IPS-18c (cell line): Measurements from ENCODE around the gene DSP.
A peak's percentile ranks its signal among the peaks of the same experiment; 100 is the strongest.

Source experiments
- H3K4me3 ChIP-seq: 2 replicates; pipeline ENCODE4 v1.7.0; 2013; ENCODE audit warnings: low read depth, mild to moderate bottlenecking, low read length, moderate library complexity; ENCODE audit not compliant: insufficient read depth
- H3K9me3 ChIP-seq: one replicate; pipeline ENCODE4 v1.6.1; 2013; ENCODE audit warnings: mild to moderate bottlenecking, low read length, moderate library complexity; ENCODE audit not compliant: control insufficient read depth, insufficient read depth

The DSP gene

DNA sequence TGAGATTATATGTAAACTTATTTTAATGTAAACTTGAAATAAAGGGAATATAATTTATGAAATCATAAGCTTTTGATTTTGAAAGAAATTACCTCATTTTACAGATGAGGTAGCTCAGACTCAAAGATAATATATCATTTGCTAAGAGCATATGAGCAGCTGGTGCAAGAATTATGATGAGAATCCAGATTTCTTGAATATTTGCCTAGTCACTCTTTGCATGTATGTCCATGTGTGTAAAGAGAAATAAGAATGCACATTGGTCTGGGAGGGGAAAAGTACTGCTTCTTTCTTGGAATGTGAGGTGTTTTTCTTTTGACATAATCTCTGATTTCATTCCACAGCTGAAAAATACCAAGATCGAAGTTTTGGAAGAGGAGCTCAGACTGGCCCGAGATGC is 37.5 kb downstream of the DSP start:
- Histone ChIP-seq H3K9me3 (no peaks in the 10 kb centered on the region), H3K4me3 (no peak overlapping the region)

DNA sequence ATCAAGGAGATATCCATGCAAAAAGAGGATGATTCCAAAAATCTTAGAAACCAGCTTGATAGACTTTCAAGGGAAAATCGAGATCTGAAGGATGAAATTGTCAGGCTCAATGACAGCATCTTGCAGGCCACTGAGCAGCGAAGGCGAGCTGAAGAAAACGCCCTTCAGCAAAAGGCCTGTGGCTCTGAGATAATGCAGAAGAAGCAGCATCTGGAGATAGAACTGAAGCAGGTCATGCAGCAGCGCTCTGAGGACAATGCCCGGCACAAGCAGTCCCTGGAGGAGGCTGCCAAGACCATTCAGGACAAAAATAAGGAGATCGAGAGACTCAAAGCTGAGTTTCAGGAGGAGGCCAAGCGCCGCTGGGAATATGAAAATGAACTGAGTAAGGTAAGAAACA is 38.4 kb downstream of the DSP start:
- Histone ChIP-seq H3K9me3 (no peaks in the 10 kb centered on the region), H3K4me3 (no peak overlapping the region)

DNA sequence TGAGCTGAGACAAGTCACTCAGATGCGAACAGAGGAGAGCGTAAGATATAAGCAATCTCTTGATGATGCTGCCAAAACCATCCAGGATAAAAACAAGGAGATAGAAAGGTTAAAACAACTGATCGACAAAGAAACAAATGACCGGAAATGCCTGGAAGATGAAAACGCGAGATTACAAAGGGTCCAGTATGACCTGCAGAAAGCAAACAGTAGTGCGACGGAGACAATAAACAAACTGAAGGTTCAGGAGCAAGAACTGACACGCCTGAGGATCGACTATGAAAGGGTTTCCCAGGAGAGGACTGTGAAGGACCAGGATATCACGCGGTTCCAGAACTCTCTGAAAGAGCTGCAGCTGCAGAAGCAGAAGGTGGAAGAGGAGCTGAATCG is 39.1 kb downstream of the DSP start:
- no peak overlapping the region for H3K4me3 ChIP-seq
- H3K9me3 ChIP-seq, result no peaks in the 10 kb centered on the region

DNA sequence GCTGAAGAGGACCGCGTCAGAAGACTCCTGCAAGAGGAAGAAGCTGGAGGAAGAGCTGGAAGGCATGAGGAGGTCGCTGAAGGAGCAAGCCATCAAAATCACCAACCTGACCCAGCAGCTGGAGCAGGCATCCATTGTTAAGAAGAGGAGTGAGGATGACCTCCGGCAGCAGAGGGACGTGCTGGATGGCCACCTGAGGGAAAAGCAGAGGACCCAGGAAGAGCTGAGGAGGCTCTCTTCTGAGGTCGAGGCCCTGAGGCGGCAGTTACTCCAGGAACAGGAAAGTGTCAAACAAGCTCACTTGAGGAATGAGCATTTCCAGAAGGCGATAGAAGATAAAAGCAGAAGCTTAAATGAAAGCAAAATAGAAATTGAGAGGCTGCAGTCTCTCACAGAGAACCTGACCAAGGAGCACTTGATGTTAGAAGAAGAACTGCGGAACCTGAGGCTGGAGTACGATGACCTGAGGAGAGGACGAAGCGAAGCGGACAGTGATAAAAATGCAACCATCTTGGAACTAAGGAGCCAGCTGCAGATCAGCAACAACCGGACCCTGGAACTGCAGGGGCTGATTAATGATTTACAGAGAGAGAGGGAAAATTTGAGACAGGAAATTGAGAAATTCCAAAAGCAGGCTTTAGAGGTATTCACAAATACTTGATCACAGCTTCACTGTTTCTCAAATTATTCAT is 39.6 kb downstream of the DSP start:
- Histone ChIP-seq H3K4me3 (no peak overlapping the region), H3K9me3 (no peaks in the 10 kb centered on the region)

DNA sequence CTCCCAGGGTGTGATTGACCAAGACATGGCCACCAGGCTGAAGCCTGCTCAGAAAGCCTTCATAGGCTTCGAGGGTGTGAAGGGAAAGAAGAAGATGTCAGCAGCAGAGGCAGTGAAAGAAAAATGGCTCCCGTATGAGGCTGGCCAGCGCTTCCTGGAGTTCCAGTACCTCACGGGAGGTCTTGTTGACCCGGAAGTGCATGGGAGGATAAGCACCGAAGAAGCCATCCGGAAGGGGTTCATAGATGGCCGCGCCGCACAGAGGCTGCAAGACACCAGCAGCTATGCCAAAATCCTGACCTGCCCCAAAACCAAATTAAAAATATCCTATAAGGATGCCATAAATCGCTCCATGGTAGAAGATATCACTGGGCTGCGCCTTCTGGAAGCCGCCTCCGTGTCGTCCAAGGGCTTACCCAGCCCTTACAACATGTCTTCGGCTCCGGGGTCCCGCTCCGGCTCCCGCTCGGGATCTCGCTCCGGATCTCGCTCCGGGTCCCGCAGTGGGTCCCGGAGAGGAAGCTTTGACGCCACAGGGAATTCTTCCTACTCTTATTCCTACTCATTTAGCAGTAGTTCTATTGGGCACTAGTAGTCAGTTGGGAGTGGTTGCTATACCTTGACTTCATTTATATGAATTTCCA is 43.9 kb downstream of the DSP start:
- H3K4me3 ChIP-seq, result no peak overlapping the region
- peaks cover 3% of the 10 kb centered on the region for H3K9me3 ChIP-seq

DNA sequence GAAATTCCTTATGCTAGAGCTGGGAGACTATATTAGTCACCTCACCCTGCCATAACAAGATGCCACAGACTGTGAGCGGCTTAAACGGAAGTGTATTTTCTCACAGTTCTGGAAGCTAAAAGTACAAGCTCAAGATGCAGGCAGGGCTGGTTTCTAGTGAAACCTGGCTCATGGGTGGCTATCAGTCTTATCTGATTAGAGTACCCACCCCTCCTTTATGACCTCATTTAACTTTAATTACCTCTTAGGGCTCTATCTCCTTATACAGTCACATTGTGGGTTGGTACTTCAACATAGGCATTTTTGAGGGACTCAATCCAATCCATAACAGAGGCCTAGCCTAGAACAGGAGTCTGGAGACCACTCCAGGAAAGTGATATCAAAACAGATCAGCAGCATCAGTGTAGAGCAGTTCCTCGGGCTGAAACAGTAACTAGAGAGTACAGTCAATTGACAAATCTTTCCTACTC is 46.2 kb downstream of the DSP start:
- Histone ChIP-seq H3K4me3 (no peak overlapping the region), H3K9me3 (peaks cover 5% of the 10 kb centered on the region)

DNA sequence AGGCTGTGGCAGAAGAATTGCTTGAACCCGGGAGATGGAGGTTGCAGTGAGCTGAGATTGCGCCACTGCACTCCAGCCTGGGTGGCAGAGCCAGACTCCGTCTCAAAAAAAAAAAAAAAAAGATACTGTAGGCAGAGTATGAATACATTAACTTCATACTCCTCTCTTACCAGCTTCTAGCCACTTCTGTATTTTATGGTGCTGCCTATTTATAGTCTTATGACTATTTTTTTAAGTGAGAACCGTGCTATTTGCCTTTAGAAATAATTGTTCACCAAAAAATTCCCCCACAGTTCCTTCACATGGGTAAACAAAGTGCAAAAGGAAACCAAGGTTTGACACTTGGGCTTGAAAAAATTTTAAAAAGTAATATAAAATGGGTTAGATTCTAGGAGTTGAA is 47.0 kb downstream of the DSP start:
- no peak overlapping the region for H3K4me3 ChIP-seq
- H3K9me3 ChIP-seq, result peaks cover 5% of the 10 kb centered on the region

DNA sequence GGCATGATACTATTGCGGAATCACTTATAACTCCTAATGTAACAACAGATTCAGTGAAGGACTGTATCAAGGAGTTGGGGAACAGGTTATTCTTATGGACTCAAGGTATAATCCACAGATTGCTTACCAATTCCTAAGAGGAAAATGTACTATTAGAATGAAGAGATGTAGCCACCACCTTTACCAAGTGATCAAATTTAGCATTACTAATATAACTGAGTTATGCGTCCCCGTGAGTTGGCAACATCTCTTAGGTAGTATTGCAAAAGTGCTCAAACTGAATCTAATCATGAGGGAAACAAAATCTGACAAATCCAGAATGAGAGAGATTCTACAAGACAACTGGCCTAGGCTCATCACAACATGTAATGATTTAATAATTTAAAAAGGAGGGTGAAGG is 47.8 kb downstream of the DSP start:
- H3K4me3 ChIP-seq, result no peak overlapping the region

DNA sequence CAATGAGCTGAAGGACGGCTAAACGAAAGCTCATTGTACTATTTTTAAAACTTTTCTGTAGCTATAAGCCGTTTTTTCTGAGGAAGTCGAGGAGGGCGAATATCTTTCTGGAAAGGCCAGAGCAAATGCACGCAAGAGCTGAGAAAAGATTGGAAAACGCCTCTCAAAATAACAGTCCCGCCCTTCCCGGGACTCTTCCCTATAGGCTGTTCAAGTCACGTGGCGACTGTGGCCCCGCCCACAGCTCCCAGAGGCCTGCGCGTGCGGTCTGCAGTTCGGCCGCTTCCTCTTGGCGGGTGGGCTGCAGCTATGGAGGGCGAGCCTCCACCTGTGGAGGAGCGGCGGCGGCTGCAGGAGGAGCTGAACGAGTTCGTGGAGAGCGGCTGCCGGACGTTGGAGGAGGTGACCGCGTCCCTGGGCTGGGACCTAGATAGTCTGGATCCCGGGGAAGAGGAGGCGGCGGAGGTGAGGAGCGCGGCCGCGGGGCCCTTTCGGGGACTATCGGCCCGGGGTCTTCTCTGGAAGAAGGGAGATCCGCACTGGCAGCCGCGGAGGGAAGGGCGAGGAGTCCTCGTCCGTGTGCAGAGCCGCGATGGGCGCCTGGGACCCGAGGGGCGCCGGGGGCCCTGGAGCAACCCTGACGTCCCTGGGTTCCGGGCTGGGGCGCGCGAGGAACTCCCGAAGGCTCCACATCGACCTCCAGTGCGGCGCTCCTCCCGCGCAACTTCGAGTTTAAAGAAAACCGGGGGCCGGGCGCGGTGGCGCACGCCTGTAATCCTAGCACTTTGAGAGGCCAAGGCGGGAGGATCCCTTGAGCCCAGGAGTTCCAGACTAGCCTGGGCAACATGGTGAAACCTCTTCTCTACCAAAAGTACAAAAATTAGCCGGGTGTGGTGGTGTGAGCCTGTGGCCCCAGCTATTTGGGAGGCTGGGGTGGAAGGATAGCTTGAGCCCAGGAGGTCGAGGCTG is 48.8 kb downstream of the DSP start, which contains the start of gene SNRNP48:
TSS of gene SNRNP48 (plus strand) at position 250 of the 969 bp plus-strand sequence. CDS start at position 310, 60 bp downstream.
- H3K4me3 ChIP-seq, result peak within 1 kb of the TSS; percentile 76
- peaks cover 5% of the 10 kb centered on the region for H3K9me3 ChIP-seq

More for the DNA sequence above, 47.8 kb downstream of the DSP start:
- H3K9me3 ChIP-seq, result peaks cover 5% of the 10 kb centered on the region

DNA sequence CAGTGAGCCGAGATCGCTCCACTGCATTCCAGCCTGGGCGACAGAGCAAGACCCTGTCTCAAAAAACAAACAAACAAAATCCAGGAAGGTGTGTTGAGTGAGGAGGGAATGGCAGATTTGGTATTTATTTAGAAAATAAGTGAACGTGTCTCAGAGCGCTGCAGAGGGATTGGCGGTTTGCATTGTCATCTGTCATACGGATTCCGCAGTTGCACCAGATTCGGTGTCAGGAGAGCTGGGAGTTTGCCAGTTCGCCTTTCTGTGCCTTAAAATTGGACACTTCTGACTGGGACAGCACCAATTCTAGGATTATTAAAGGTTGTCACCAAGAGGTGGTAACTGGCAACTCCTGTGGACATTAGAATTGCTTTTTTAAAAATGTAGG is 49.4 kb downstream of the DSP start:
- Histone ChIP-seq H3K9me3 (peaks cover 5% of the 10 kb centered on the region), H3K4me3 (peak overlapping the region; percentile 76)

DNA sequence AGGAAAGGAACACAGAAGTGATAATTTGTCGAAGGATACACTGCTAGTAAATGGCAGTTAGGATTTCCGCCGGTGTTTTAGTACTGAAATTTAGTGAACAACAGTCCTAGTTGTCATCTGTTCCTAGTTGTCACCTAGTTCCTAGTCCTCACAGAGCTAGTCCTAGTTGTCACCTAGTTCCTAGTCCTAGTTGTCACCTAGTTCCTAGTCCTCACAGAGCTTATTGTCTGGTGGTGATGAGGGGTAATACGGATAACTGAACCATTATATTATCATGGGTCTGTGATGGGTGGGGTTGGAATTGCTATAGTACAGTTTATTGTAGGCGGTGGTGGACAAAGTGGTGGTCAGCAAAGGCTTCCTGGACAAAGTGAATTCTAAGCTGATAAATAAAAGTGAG is 50.3 kb downstream of the DSP start:
- no peak overlapping the region for H3K4me3 ChIP-seq
- peaks cover 5% of the 10 kb centered on the region for H3K9me3 ChIP-seq

DNA sequence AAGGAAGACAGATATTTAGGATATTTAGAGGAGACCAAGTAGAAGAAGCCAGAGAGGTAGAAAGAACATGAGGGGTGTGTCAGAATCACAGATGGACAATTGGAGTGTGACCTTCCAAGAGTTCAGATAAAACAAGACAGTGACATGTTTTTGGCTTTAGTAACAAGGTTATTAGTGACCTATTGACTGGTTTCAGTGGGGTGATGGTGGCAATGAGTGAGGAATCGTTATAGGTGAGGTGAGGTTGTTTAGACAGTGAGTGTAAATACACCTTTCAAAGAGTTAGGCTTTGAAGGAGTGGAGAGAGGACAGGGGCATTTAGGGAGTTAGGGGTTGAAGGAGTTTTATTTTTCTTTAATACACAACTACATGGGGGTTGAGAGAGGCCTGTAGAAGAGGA is 51.8 kb downstream of the DSP start:
- Histone ChIP-seq H3K9me3 (peaks cover 5% of the 10 kb centered on the region), H3K4me3 (no peak overlapping the region)

DNA sequence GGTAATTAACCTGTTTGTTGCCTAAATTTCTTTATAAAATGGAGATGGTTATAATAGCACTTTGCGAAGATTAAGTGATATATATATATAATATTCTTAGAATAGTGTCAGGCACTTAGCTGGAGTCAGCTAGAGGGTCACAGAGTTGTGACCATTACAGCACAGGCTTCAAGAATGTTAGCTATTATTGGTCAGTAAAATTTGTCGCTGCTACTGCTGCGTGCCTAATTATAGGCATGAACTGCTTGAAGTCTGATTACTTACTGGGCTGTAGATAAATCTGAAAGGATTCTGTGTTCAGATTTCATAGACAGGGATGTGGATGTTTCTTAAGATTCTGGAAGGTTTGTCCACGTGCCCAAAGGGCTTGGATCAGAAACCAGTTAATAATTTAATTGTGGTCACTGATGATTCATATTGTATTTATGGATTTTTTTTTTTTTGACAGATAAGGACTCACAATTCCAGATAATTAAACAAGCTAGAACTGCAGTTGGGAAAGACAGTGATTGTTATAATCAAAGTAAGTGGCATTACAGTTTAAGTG is 53.2 kb downstream of the DSP start:
- H3K4me3 ChIP-seq, result no peak overlapping the region

DNA sequence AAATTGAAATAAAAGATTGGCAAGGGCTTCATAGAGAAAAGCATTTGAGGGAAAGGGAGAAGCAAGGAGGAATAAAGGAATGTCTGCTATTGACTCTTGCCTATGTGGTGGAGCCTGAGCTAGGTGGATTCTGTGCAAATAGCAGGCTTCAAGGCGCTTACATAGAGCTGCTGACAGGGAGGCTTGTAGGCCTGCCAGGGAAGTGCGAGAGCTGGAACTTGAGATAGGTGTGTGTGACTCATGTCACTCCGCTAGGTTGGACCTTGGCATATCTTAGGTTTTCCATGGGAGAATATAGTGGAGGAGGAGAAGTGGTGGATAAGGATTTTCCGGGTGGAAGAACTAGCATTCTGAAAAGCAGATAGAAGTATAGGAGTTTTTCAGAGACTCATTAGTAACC is 62.5 kb downstream of the DSP start:
- H3K4me3 ChIP-seq, result no peak overlapping the region
- H3K9me3 ChIP-seq, result no peaks in the 10 kb centered on the region

More for the DNA sequence above, 53.2 kb downstream of the DSP start:
- peaks cover 5% of the 10 kb centered on the region for H3K9me3 ChIP-seq

DNA sequence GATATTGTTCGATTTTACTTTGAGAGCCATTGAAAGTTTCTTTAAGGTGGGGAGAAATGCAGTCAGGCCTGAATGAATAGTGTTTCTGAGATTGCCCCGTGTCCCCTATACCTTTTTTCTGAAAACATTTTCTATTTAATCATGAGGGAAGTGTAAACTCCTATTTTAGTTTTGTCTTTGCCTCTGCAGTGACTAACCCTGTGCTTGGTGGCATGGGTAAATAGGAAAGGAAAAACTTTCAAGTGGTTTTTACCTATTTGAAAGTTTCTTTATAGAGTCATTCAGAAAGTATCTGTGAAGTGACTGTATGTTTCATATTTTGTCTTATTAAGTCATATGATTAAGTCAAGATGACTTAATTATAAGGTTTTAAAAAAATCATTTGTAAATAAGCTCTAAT is 63.0 kb downstream of the DSP start:
- H3K4me3 ChIP-seq, result no peak overlapping the region

DNA sequence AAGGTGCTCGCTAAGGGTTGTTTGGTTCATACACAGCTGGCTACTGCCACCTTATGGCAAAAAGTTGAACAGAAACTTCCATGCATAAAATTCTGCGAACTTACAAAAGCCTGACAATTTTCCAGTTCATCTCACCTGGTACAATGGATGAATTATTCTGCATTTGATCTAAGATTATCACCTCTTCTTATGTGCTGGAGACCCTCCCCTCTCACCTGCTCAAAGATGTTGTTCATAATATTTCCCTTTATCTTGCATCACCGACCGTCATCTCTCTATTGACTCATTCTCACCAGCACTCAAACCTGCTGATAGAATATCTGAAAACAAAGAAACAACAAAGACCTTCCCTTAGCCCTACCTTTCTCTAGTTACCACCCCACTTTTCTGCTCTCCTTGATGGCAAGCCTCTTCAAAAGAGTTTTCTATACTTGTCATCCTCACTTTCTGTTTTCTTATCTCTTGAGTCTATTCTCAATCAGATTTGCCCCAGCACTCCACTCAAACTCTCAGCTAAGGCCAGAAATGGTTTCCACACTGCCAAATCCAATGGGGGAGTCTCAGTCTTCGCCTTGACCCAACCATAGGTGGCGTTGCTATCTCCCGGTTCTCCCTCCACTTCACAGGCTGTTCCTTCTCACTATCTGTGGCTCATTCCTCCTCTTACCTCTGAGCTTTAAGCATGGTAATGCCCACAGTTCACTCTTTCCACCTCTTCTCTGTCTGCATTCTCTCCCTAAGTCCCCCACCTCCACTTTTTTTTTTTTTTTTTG is 74.3 kb downstream of the DSP start:
- H3K4me3 ChIP-seq, result no peak overlapping the region
- no peaks in the 10 kb centered on the region for H3K9me3 ChIP-seq

More for the DNA sequence above, 63.0 kb downstream of the DSP start:
- H3K9me3 ChIP-seq, result no peaks in the 10 kb centered on the region
